Measurements from ENCODE around the gene RPS3A. TPM values are rescaled to one million over a fixed set of nuclear protein-coding genes. Genes with fewer than 3 reads are reported as not detected.

The RPS3A gene
- total and polyA plus RNA-seq, 2 donors from 2014 or later: 1,658 to 2,406 TPM

GRCh38 chr4:151147000-151147399 lies 47.6 kb downstream of the RPS3A start:
- H3K9ac ChIP-seq (ENCODE audit: low read length in 3 of 3): no peak overlapping the region
- no peak for DNase-seq
- H3K36me3 ChIP-seq (ENCODE audit: control insufficient read depth in 2 of 3, insufficient read depth in 3 of 3, low read length in 3 of 3): peaks cover 0 to 38% (median 3%) of the 10 kb centered on the region in 3 donors
- intact Hi-C loops (cut with DNase I): no loop called here
- no peaks in the 10 kb centered on the region for H3K27me3 ChIP-seq (ENCODE audit: control insufficient read depth, insufficient read depth, low read length)
- H3K9me3 ChIP-seq (ENCODE audit: control insufficient read depth in 2 of 3, insufficient read depth in 1 of 3, low read length in 3 of 3): no peaks in the 10 kb centered on the region
- no peaks in the 10 kb centered on the region for H3K4me1 ChIP-seq (ENCODE audit: control insufficient read depth in 2 of 3, insufficient read depth in 2 of 3, low read depth in 1 of 3, low read length in 3 of 3)
- H3K27ac ChIP-seq (ENCODE audit: low read depth in 2 of 2, low read length in 2 of 2): no peak overlapping the region
- TF ChIP-seq CTCF (IDR thresholded peaks at IDR 0.05; ENCODE audit: borderline replicate concordance, extremely low read depth, insufficient read depth): no peak
- no peak for FAIRE-seq
- no peak overlapping the region for H3K4me3 ChIP-seq (ENCODE audit: low read length in 3 of 3)

GRCh38 chr4:151148261-151148660 lies 48.8 kb downstream of the RPS3A start:
- H3K4me3 ChIP-seq (ENCODE audit: low read length in 3 of 3): no peak overlapping the region
- no peak for FAIRE-seq

GRCh38 chr4:151150821-151151580 lies 51.6 kb downstream of the RPS3A start:
- Histone ChIP-seq H3K4me1 (ENCODE audit: control insufficient read depth in 2 of 3, insufficient read depth in 2 of 3, low read depth in 1 of 3, low read length in 3 of 3) (no peaks in the 10 kb centered on the region), H3K9ac (ENCODE audit: low read length in 3 of 3) (no peak overlapping the region), H3K27ac (ENCODE audit: low read depth in 2 of 2, low read length in 2 of 2) (no peak overlapping the region), H3K9me3 (ENCODE audit: control insufficient read depth in 2 of 3, insufficient read depth in 1 of 3, low read length in 3 of 3) (no peaks in the 10 kb centered on the region), H3K36me3 (ENCODE audit: control insufficient read depth in 2 of 3, insufficient read depth in 3 of 3, low read length in 3 of 3) (peaks cover 0 to 21% (median 3%) of the 10 kb centered on the region in 3 donors), H3K27me3 (ENCODE audit: control insufficient read depth, insufficient read depth, low read length) (no peaks in the 10 kb centered on the region), H3K4me3 (ENCODE audit: low read length in 3 of 3) (no peak overlapping the region)
- DNase-seq: no peak
- intact Hi-C loops (cut with DNase I): no loop called here
- TF ChIP-seq CTCF (IDR thresholded peaks at IDR 0.05; ENCODE audit: borderline replicate concordance, extremely low read depth, insufficient read depth): no peak
- FAIRE-seq: peak; percentile 38

More at GRCh38 chr4:151148261-151148660, 48.8 kb downstream of the RPS3A start:
- no peak for TF ChIP-seq CTCF (IDR thresholded peaks at IDR 0.05; ENCODE audit: borderline replicate concordance, extremely low read depth, insufficient read depth)
- intact Hi-C loops (cut with DNase I): no loop called here
- Histone ChIP-seq H3K9ac (ENCODE audit: low read length in 3 of 3) (no peak overlapping the region), H3K36me3 (ENCODE audit: control insufficient read depth in 2 of 3, insufficient read depth in 3 of 3, low read length in 3 of 3) (peaks cover 0 to 32% (median 3%) of the 10 kb centered on the region in 3 donors), H3K9me3 (ENCODE audit: control insufficient read depth in 2 of 3, insufficient read depth in 1 of 3, low read length in 3 of 3) (no peaks in the 10 kb centered on the region), H3K4me1 (ENCODE audit: control insufficient read depth in 2 of 3, insufficient read depth in 2 of 3, low read depth in 1 of 3, low read length in 3 of 3) (no peaks in the 10 kb centered on the region), H3K27ac (ENCODE audit: low read depth in 2 of 2, low read length in 2 of 2) (no peak overlapping the region), H3K27me3 (ENCODE audit: control insufficient read depth, insufficient read depth, low read length) (no peaks in the 10 kb centered on the region)
- DNase-seq: no peak

Data from kidney (tissue), 14 donors.